Adrenal gland (tissue), 5 donors: ENCODE results near the gene NDST1.

Experiments used
- CTCF ChIP-seq, 6 experiments: fragments of 450-650 bp in 4 of 6; fragments of 200-600 bp in 2 of 6; sonication (generic) in 1 of 6; IDR thresholded peaks; 1 replicate in 5 of 6; 2 replicates in 1 of 6; pipeline versions ENCODE4 v1.5.1 to v1.8.0; 2016 to 2021; ENCODE audit warnings: antibody characterized with exemption in 6 of 6, mild to moderate bottlenecking in 2 of 6, moderate library complexity in 1 of 6
- POLR2A ChIP-seq, 2 donors: fragments of 450-650 bp; IDR thresholded peaks; one replicate each; pipeline ENCODE4 v1.6.1; 2017; ENCODE audit warnings: antibody characterized with exemption in 2 of 2, mild to moderate bottlenecking in 2 of 2, moderate library complexity in 1 of 2
- donor health status: DM: no; HTN: no; CAD: no.

DNA sequence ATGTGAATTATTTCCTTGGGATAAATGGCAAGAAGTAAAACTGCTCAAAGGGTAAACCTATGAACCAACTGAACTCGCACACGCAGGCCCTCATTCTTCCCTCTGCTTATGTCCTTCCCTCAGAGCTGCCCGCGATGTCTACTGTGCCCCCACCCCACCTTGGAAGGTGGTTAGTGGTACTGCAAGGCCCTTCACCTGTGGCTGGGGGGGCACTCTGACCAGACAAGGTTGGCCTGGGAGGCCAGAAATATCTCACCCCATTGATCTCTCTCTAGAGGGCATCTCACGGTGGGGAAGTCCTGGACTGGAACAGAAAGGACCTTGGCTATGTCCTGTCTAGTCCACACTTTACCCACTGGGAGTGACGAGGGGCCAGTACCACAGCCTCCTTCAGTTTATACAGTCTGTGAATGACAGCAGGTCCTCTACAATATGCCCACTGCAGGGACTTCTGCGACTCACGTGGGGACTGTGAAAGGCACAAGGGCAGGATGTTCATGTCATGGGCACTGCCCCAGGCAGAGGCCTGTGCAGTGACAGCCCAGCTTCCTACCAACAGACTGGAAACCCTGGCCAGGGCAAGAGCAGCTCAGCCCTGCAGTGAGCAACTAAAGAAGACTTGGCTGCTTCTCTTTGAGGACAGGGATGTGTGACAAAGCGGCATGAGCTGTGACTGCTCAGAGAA lies 75.8 kb downstream of the NDST1 start:
- TF ChIP-seq CTCF (IDR thresholded peaks at IDR 0.05), result no peak
- TF ChIP-seq POLR2A (IDR thresholded peaks at IDR 0.05), result no peak
